Neuronal stem cell (in vitro differentiated cells): ENCODE results near the gene CFAP54.
"Not testable (repeated sequence)": the region's sequence is repeated elsewhere in the genome, so short reads cannot be mapped to it uniquely, and the experiment has no call there.

Source experiments
- DNase-seq: peaks from one replicate; pipeline ENCODE4 v3.0.0-alpha.2; 2013; ENCODE audit warnings: low spot score
- H2AFZ ChIP-seq: one replicate; pipeline ENCODE4 v1.6.1; 2013; ENCODE audit warnings: mild to moderate bottlenecking, low read length, inconsistent platforms
- H2AK5ac ChIP-seq: 2 replicates; pipeline ENCODE4 v1.6.1; 2013; ENCODE audit warnings: low read depth, mild to moderate bottlenecking, inconsistent platforms, low read length, moderate library complexity, mixed read lengths
- H2BK120ac ChIP-seq: 2 replicates; pipeline ENCODE4 v1.6.1; 2013; ENCODE audit warnings: low read depth, mild to moderate bottlenecking, inconsistent platforms, low read length, moderate library complexity, mixed read lengths
- H2BK12ac ChIP-seq: one replicate; pipeline ENCODE4 v1.6.1; 2013; ENCODE audit warnings: low read length, inconsistent platforms
- H2BK15ac ChIP-seq: 2 replicates; pipeline ENCODE4 v1.6.1; 2013; ENCODE audit warnings: mild to moderate bottlenecking, low read length, inconsistent platforms, mixed read lengths
- H2BK5ac ChIP-seq: one replicate; pipeline ENCODE4 v1.6.1; 2013; ENCODE audit warnings: inconsistent platforms, mild to moderate bottlenecking, low read length, moderate library complexity
- H3K14ac ChIP-seq: one replicate; pipeline ENCODE4 v1.6.1; 2013; ENCODE audit warnings: low read length, inconsistent platforms
- H3K18ac ChIP-seq: 2 replicates; pipeline ENCODE4 v1.6.1; 2013; ENCODE audit warnings: low read length, inconsistent platforms
- H3K23ac ChIP-seq: 2 replicates; pipeline ENCODE4 v1.6.1; 2013; ENCODE audit warnings: low read depth, mild to moderate bottlenecking, mixed read lengths, low read length, inconsistent platforms; ENCODE audit not compliant: poor library complexity
- H3K27ac ChIP-seq: replicated peaks from 3 replicates; pipeline ENCODE4 v1.5.1; 2013; ENCODE audit warnings: low read length, inconsistent platforms
- H3K27me3 ChIP-seq, 3 experiments: 2 replicates each; pipeline ENCODE4 v1.6.1; 2013; ENCODE audit warnings: low read length in 3 of 3, mild to moderate bottlenecking in 2 of 3, inconsistent platforms in 1 of 3, low read depth in 1 of 3, mixed read lengths in 1 of 3, moderate library complexity in 1 of 3; ENCODE audit not compliant: control insufficient read depth in 3 of 3, insufficient read depth in 3 of 3
- H3K36me3 ChIP-seq, 2 donors: replicated peaks in 1 of 2; 2 replicates each; pipeline ENCODE4 v1.6.1; 2013; ENCODE audit warnings: low read length in 2 of 2; ENCODE audit not compliant: control insufficient read depth in 2 of 2, insufficient read depth in 2 of 2
- H3K4ac ChIP-seq: 2 replicates; pipeline ENCODE4 v1.6.1; 2013; ENCODE audit warnings: inconsistent platforms, mild to moderate bottlenecking, low read length, moderate library complexity
- H3K4me1 ChIP-seq, 2 donors: 1 replicate in 1 of 2; 2 replicates in 1 of 2; pipeline ENCODE4 v1.6.1; 2013; ENCODE audit warnings: low read length in 2 of 2, low read depth in 1 of 2; ENCODE audit not compliant: control insufficient read depth in 2 of 2, insufficient read depth in 1 of 2
- H3K4me2 ChIP-seq: one replicate; pipeline ENCODE4 v1.6.1; 2013; ENCODE audit warnings: mild to moderate bottlenecking, low read length, inconsistent platforms; ENCODE audit not compliant: insufficient read depth, poor library complexity, severe bottlenecking
- H3K4me3 ChIP-seq, 2 donors: 2 replicates each; pipeline ENCODE4 v1.5.1; 2013; ENCODE audit warnings: low read length in 2 of 2, mild to moderate bottlenecking in 2 of 2, inconsistent platforms in 1 of 2, moderate library complexity in 1 of 2
- H3K79me1 ChIP-seq: one replicate; pipeline ENCODE4 v1.6.1; 2013; ENCODE audit warnings: low read depth, mild to moderate bottlenecking, inconsistent platforms, low read length, moderate library complexity
- H3K9ac ChIP-seq: one replicate; pipeline ENCODE4 v1.6.1; 2013; ENCODE audit warnings: mild to moderate bottlenecking, low read depth, low read length, inconsistent platforms; ENCODE audit not compliant: poor library complexity
- H3K9me3 ChIP-seq, 2 donors: replicated peaks in 1 of 2; 2 replicates each; pipeline versions ENCODE3 to v1.6.1; 2013; ENCODE audit warnings: low read length in 2 of 2, mild to moderate bottlenecking in 2 of 2, inconsistent platforms in 1 of 2, low read depth in 1 of 2, mixed read lengths in 1 of 2, moderate library complexity in 1 of 2; ENCODE audit not compliant: control insufficient read depth in 2 of 2, insufficient read depth in 1 of 2
- H4K8ac ChIP-seq: one replicate; pipeline ENCODE4 v1.6.1; 2013; ENCODE audit warnings: low read depth, mild to moderate bottlenecking, inconsistent platforms, low read length, moderate library complexity
- H4K91ac ChIP-seq: one replicate; pipeline ENCODE4 v1.6.1; 2013; ENCODE audit warnings: low read length, low read depth, mild to moderate bottlenecking, inconsistent platforms; ENCODE audit not compliant: poor library complexity
- WGBS, 2 donors: extraction: QIAGEN DNeasy Blood & Tissue Kit; methylation state at CpG; one replicate each; pipeline ENCODE4 v1.1.7; 2013; ENCODE audit warnings: missing lambda C conversion rate in 2 of 2, mixed read lengths in 1 of 2; ENCODE audit not compliant: insufficient read length in 2 of 2, insufficient replicate concordance in 1 of 2; ENCODE audit errors: extremely low coverage in 2 of 2; 5-methylcytosine and 5-hydroxymethylcytosine counted together

Gene CFAP54

DNA sequence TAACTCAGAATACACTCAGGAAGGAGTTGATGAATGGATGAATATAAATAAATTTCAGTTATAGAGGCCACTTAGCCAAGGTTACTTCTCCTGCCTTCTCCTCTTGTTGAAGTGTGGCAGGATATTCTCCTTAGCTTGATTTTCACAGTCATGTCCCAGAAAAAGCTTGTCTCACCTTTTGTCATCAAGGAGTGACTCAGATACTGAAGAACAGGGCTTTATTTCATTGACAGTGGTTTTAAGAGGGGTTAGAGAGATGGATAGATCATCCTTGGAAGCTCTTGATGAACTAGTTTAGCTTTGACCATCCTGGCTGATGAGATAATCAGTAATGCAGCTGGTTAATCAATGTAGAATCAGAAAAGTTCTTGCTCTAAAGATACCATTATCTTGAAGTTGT is 35.0 kb upstream of the CFAP54 start:
- Histone ChIP-seq H2BK15ac (no peak overlapping the region), H2AK5ac (no peak overlapping the region), H3K4ac (no peak overlapping the region), H3K27me3 (peaks cover 0 to 3% (median 0%) of the 10 kb centered on the region in 3 experiments), H3K23ac (no peak overlapping the region), H3K9me3 (peaks cover 0 to 1% of the 10 kb centered on the region in 2 donors), H3K9ac (no peak overlapping the region), H4K8ac (no peak overlapping the region), H3K4me2 (no peak overlapping the region), H3K27ac (no peak overlapping the region), H2BK120ac (no peak overlapping the region), H3K4me3 (no peak overlapping the region), H2BK12ac (no peak overlapping the region), H3K4me1 (no peaks in the 10 kb centered on the region), H3K36me3 (no peaks in the 10 kb centered on the region), H3K14ac (no peak overlapping the region), H2AFZ (no peak overlapping the region), H3K79me1 (no peaks in the 10 kb centered on the region), H2BK5ac (no peak overlapping the region), H4K91ac (no peak overlapping the region), H3K18ac (no peak overlapping the region)
- no peak for DNase-seq

DNA sequence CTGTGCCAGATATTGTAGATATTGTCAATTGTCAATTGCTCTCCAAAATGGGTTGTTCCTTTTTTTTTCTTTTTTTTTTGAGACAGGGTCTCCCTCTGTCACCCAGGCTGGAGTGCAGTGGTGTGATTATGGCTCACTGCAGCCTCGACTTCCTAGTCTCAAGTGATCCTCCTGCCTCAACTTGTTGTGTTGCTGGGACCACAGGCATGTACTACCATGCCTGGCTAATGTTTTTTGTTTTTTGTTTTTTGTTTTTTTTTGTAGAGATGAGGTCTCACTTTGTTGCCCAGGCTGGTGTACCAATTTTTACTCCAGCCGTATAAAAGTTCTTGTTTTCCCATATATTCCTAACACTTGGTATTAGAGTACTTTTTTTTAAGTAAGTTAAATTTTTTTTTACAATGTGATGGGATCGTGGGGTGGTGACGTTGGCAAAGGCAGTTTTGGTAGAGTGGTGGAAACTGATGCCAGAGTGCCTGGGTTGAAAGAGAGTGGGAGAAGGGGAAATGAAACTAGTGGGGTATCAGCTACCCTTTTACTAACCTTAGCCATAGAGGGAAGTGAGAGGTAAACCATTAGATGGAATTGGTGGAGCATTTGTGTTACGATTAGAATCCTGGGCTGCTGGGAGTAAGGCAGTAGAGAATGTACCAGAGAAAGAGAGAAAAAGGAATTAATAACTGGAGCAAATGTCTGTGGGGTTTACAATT is 33.0 kb upstream of the CFAP54 start:
- H3K27ac ChIP-seq = no peak overlapping the region
- H3K36me3 ChIP-seq = no peaks in the 10 kb centered on the region
- H2BK5ac ChIP-seq = no peak overlapping the region
- no peak overlapping the region for H3K9ac ChIP-seq
- no peak overlapping the region for H2BK120ac ChIP-seq
- no peak overlapping the region for H4K91ac ChIP-seq
- no peak for DNase-seq
- no peak overlapping the region for H3K18ac ChIP-seq
- no peak overlapping the region for H2AK5ac ChIP-seq
- no peak overlapping the region for H3K14ac ChIP-seq
- H3K27me3 ChIP-seq = peaks cover 0 to 3% (median 0%) of the 10 kb centered on the region in 3 experiments
- H3K4me1 ChIP-seq = no peaks in the 10 kb centered on the region
- no peaks in the 10 kb centered on the region for H3K79me1 ChIP-seq
- H3K9me3 ChIP-seq = peaks cover 0 to 1% of the 10 kb centered on the region in 2 donors
- no CpG with 5 or more reads among the region's 5 CpGs for WGBS, 2 donors
- H4K8ac ChIP-seq = no peak overlapping the region
- no peak overlapping the region for H2AFZ ChIP-seq
- H3K4me2 ChIP-seq = no peak overlapping the region
- no peak overlapping the region for H3K4me3 ChIP-seq
- H3K4ac ChIP-seq = no peak overlapping the region
- H3K23ac ChIP-seq = no peak overlapping the region
- no peak overlapping the region for H2BK15ac ChIP-seq
- no peak overlapping the region for H2BK12ac ChIP-seq

DNA sequence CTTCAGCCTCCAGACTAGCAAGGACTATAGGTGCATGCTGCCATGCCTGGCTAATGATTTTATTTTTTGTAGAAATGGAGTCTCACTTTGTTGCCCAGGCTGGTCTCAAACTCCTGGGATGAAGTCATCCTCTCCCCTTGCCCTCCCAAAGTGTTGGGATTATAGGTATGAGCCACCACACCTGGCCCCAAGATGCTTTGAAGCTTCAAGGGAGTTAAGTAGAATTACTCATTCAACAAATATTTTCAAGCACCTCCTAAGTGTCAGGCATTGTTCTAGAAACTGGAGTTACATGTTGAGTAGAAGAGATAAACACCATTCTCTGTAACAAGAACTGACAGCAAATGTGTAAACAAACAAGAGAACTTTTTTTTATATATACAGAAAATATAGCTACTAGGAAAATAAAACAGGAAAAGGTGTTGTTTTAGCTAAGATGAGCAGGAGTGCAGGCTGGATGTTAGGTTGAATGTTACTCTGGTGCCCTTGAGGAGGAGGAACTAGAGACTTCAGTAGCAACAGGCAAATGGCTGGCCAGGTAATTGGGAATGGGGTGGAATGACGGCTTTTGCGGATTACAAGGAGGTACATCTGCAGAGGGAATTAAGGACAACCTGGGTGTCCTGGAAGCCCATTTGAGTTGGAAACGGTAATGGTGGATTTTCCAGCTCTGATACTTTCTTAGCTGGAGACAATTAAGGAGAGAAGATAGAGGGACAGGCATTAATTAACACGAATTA is 32.0 kb upstream of the CFAP54 start:
- WGBS, 2 donors = no CpG with 5 or more reads among the region's 4 CpGs
- no peak overlapping the region for H2BK5ac ChIP-seq
- H3K36me3 ChIP-seq = no peaks in the 10 kb centered on the region
- H3K9ac ChIP-seq = no peak overlapping the region
- no peak overlapping the region for H2BK12ac ChIP-seq
- no peaks in the 10 kb centered on the region for H3K4me1 ChIP-seq
- no peak overlapping the region for H3K23ac ChIP-seq
- H2AFZ ChIP-seq = no peak overlapping the region
- no peak overlapping the region for H3K18ac ChIP-seq
- no peak overlapping the region for H2BK120ac ChIP-seq
- DNase-seq = no peak
- no peak overlapping the region for H3K4me3 ChIP-seq
- H3K27ac ChIP-seq = no peak overlapping the region
- no peak overlapping the region for H3K14ac ChIP-seq
- H3K4me2 ChIP-seq = no peak overlapping the region
- H2BK15ac ChIP-seq = no peak overlapping the region
- H4K91ac ChIP-seq = no peak overlapping the region
- no peak overlapping the region for H4K8ac ChIP-seq
- H3K4ac ChIP-seq = no peak overlapping the region
- H3K27me3 ChIP-seq = peaks cover 0 to 3% (median 0%) of the 10 kb centered on the region in 3 experiments
- H3K9me3 ChIP-seq = peaks cover 0 to 1% of the 10 kb centered on the region in 2 donors
- H3K79me1 ChIP-seq = no peaks in the 10 kb centered on the region
- no peak overlapping the region for H2AK5ac ChIP-seq

DNA sequence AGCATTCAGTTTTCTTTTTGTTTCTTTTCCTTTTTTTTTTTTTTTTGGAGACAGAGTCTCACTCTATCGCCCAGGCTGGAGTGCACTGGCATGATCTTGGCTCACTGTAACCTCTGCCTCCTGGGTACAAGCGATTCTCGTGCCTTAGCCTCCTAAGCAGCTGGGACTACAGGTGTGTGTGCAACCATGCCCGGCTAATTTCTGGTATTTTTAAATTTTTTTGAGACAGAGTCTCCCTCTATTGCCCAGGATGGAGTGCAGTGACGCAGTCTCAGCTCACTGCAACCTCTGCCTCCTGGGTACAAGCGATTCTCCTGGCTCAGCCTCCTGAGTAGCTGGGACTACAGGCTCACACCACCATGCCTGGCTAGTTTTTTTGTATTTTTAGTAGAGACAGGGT is 30.1 kb upstream of the CFAP54 start:
- not testable (repeated sequence) for H3K4ac ChIP-seq, H3K36me3 ChIP-seq, H2BK120ac ChIP-seq, H3K18ac ChIP-seq, H2AK5ac ChIP-seq, H4K8ac ChIP-seq, H3K79me1 ChIP-seq, H4K91ac ChIP-seq, DNase-seq, H3K4me2 ChIP-seq, H2AFZ ChIP-seq, H3K27ac ChIP-seq, H3K27me3 ChIP-seq, H3K14ac ChIP-seq, H3K4me1 ChIP-seq, H2BK15ac ChIP-seq, H3K23ac ChIP-seq, H3K9ac ChIP-seq, H2BK5ac ChIP-seq, H3K4me3 ChIP-seq, H2BK12ac ChIP-seq, H3K9me3 ChIP-seq
- WGBS, 2 donors = no CpG with 5 or more reads among the region's 6 CpGs
